ENCODE measurements around the gene AKT2.

DNA sequence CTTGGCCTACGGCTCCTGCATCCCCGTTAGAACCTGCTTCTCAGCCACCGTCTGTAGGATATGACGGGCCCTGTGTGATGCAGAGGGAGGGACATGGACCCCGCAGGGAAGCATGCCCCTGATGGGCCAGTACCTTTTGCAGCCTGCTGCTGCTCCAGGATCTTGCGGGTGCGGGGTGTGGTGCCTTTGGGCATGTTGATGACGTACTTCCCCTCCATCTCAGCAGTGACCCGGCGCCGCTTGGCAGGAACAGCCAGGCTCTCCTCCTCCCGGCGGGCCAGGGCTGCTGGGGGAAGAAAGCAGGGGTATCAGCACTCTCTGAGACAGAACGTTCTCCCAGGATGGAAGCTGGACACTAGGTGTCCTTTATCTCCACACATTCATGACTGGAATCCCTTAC is 41.1 kb upstream of the AKT2 start:
- TF ChIP-seq, protein P1, sequence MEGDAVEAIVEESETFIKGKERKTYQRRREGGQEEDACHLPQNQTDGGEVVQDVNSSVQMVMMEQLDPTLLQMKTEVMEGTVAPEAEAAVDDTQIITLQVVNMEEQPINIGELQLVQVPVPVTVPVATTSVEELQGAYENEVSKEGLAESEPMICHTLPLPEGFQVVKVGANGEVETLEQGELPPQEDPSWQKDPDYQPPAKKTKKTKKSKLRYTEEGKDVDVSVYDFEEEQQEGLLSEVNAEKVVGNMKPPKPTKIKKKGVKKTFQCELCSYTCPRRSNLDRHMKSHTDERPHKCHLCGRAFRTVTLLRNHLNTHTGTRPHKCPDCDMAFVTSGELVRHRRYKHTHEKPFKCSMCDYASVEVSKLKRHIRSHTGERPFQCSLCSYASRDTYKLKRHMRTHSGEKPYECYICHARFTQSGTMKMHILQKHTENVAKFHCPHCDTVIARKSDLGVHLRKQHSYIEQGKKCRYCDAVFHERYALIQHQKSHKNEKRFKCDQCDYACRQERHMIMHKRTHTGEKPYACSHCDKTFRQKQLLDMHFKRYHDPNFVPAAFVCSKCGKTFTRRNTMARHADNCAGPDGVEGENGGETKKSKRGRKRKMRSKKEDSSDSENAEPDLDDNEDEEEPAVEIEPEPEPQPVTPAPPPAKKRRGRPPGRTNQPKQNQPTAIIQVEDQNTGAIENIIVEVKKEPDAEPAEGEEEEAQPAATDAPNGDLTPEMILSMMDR (IDR thresholded peaks at IDR 0.05), result no peak
- TF ChIP-seq EZH2 (IDR thresholded peaks at IDR 0.05) (no peak), EZH2phosphoT487 (IDR thresholded peaks at IDR 0.05) (no peak)
